GM21786 (cell line): ENCODE data around the gene BBS10.
"Not testable (repeated sequence)": the region's sequence is repeated elsewhere in the genome, so short reads cannot be mapped to it uniquely, and the experiment has no call there.

Experiments
- ATAC-seq: cut with Tn5 transposase; IDR thresholded peaks from one replicate; pipeline ENCODE4 v1.9.1; 2021; ENCODE audit not compliant: unreplicated experiment

BBS10 gene

DNA sequence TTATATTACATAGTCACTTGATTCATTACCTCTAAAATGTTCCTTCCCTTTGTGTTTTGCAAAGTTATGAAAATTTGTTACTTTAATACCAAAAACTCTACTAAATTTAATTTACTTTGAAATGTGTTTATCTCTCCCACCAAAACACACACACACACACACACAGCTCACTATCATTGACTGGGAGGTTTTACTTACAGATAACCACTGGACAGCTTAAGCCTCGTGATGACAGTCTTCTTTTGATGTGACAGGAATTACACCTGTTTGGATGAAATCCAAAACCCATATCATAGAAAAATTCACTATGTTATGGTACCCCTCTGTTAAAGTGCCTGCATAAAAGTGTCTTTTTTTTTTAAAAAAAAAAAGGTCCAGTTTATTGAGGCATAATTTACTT, 15.6 kb downstream of the BBS10 start:
- ATAC-seq: no peak

DNA sequence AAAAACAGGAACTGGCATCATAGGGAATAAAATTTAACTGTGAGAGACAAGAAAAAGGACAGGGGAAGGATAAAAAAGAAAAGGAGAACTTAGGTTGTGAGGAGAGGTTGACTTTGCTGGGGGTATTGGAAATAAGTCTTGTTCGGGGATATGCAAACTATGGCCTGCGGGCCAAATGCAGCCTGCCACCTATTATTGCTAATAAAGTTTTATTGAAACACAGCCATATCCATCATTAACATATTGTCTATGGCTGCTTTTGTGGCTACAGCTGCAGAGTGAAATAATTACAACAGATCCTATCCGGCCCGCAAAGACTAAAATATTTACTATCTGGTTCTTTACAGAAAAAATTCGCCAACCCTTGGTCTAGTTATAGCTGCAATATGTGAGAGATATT, 18.6 kb downstream of the BBS10 start:
- ATAC-seq: no peak

DNA sequence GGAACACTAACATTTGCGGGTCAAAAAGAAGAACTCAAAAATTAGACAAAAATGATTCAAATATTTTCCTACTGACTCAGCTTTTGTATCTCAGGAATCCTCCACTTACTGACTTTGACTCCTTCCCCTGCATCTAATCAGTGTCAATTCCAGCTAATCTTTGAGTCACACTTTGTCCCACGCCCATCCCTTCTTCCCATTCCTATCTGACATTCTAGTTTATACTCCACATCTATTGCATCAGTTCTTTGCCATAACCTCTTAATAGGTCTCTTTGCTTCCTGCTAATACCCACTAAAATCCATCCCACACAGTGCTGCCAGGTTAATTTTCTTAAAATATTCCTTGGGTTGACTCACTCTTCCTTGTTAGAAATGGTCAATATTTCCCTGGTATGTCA, 19.1 kb downstream of the BBS10 start:
- ATAC-seq: no peak

DNA sequence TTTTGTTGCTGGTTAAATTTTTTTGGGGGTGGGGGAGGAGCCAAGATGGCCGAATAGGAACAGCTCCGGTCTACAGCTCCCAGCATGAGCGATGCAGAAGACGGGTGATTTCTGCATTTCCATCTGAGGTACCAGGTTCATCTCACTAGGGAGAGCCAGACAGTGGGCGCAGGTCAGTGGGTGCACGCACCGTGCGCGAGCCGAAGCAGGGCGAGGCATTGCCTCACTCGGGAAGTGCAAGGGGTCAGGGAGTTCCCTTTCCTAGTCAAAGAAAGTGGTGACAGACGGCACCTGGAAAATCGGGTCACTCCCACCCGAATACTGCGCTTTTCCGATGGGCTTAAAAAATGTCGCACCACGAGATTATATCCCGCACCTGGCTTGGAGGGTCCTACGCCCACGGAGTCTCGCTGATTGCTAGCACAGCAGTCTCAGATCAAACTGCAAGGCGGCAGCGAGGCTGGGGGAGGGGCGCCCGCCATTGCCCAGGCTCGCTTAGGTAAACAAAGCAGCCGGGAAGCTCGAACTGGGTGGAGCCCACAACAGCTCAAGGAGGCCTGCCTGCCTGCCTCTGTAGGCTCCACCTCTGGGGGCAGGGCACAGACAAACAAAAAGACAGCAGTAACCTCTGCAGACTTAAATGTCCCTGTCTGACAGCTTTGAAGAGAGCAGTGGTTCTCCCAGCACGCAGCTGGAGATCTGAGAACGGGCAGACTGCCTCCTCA, 28.5 kb downstream of the BBS10 start:
- ATAC-seq: not testable (repeated sequence)

DNA sequence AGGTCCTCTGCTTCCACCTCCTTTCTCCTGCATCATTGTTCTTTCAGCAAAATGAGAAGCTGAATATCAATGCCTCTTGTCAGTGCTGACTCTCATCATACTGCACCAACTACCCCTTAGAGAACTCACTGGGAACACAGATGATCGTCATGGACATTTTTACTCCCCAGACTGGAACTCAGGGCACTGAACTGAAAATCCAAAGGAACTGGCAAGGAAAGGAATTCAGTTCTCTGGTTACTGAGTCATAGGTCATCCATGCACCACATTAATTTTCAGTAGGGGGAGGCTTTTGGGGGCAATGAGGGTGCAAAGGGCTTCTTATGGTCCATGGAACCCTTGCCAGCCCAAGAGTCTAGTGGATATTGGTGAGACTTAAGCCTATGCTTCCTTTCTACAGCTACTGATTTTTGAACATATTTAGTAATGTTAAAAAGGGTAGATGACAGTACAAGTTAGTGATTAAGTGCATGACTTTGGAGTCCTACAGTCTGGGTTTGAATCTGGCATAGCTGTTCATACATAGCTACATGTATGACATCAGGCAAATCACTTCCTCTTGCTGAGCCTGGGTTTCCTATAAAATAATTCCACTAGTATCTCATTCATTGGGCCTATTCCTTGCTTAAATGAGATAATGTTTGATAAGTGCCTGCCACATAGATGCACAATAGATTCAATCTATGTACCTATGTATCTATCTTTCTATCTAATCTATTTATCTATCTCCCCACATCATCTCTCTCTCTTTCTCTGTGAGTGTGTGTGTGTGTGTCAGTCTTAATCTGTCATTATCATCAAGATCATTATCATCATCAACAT, 29.2 kb downstream of the BBS10 start:
- ATAC-seq: no peak

DNA sequence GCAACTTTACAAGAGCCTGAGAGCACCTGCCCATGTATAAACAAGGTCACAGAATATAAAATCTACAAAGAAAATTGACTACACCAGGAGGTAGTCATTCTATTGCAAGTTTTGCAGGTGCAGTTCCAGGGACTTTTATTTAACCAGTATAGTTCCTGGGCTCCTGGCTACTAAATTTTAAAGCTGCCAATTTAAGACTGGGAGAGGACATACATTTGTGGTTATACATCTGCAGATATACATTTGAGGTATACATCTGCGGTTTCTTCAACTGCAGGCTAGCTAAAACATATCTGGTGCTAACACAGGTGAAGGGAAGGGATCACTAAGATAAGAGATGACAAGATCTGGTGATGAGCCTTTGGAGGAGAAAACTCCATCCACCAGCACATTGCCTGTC, 30.2 kb downstream of the BBS10 start:
- no peak for ATAC-seq

DNA sequence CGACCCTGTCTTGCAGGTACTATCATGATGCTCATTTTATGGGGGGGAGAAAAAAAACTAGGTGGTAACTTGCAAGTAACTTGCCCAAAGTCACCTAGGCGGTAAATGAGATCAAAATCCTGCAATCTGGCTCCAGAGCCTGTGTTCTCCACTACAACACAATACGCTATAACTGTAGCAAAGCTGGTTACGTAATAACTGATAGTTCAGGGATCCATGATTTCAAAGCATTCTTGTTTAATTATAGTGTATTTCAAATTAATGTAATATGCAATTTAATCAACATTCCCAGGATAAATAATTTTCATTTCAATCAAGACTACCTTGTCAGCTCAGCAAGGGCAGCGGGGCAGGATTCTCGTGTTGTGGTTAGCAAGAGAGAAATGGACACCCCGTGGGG, 31.7 kb downstream of the BBS10 start:
- ATAC-seq: no peak

DNA sequence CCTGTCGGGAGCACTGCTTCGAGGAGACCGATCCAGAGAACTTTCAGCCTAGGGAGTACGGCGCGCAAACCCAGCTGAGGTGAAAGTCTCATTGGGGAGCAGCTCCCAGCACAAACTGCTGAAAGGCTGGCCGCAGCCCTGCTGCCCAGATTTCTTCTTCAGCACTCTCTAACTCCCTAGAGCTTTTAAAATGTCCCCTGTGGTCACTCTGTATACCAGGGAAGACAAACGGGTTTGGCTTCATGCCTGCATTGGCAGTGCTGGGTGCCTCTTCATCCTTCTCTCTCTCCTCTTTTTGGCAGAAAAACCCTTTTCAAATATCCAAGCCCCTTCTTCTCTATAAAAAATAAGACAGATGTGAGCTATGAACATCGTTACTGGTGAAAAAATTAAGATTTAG, 34.9 kb downstream of the BBS10 start:
- no peak for ATAC-seq

DNA sequence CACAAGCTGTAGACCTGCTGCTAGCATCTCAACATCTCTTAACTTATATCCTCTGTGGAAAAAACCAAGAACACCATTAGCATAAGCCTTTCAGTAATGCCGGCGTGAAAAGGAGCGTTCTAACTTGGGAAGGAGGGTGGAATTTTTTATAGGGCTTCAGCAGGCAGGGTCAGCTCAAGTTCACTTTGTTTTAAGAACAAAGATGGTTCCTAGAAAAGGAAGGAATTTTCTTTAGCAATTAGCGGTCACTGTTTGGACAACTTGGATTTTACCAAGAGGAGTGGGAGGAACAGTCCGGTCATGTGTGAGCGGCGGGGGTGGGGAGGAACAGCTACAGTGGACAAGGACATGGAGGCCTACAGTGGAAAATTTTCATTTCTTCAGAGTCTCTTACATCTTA, 35.9 kb downstream of the BBS10 start:
- no peak for ATAC-seq

DNA sequence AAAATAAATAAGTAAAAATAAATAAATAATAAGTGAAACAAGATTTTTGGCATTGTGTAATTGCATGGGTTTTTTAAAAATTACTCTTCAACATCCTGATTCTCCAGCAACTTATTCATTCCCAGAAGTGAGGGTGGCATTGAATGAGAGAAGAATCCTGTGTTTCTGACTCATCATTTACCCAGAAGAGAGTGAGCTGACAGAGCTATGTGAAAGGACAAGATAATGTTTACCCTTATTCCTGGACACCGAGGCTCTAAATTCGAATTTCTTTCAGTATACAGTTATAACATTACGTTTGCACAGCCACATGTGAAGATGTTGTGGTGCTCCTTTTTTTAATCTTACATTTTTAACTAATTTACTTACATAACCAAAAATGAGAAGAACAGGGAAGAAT, 36.4 kb downstream of the BBS10 start:
- ATAC-seq: no peak

DNA sequence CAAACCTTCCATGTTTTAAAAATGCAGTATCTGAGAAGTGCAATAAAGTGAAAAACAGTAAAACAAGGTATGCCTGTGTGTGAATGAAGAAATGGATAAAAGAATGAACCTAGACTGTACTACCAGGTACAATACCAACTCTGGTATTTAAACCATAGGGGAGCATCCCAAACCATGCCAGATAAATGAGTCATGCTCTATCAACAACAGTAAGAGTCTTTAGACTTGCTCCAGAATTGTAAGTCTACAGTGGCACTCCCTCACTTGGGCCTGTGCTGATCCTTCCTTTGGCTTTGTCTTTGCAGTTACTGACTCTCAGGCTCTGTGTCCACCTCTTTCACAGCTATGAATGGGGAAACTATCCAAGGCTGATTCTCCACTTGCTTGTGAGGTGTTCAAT, 38.1 kb downstream of the BBS10 start:
- ATAC-seq: no peak

DNA sequence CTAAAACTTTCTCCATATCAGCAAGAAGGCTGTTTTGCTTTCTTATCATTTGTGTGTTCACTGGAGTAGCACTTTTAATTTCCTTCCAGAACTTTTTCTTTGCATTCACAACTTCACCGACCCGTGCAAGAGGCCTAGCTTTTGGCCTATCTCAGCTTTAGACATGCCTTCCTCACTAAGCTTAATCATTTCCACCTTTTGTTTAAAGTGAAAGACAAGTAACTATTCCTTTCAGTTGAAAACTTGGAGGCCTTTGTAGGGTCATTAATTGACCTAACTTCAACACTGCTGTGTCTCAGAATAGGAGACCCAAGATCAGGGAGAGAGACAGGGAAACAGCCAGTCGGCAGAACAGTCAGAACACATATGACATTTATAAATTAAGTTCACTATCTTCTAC, 39.3 kb downstream of the BBS10 start:
- no peak for ATAC-seq

DNA sequence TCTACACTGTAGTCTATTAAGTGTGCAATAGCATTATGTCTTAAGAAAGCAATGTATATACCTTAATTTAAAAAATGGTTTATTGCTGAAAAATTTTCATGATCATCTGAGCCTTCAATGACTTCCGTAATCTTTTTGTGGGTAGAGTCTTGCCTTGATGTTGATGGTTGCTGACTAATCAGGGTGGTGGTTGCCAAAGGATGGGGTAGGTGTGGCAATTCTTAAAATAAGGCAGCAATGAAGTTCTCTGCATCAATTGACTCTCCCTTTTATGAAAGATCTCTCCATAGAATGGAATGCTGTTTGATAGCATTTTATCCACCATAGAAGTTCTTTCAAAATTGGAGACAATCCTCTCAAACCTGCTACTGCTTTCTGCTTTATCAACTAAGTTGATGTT, 41.1 kb downstream of the BBS10 start:
- no peak for ATAC-seq

DNA sequence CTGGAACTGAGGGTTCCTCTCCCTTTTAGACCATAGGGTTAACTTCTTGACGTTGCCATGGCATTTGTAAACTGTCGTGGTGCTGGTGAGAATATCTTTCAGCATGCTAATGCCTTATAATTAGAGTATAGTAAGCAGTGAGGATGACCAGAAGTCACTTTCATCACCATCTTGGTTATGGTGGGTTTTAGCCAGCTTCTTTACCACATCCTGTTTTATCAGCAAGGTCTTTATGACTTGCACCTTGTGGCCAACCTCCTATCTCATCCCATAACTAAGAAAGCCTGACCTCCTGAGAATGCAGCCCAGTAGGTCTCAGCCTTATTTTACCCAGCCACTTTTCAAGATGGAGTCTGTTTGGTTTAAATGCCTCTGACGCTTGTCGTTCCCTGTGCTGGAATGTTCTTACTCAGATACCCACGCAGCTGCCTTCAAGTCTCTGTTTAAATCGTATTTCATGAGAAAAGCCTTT, 44.2 kb downstream of the BBS10 start:
- no peak for ATAC-seq

DNA sequence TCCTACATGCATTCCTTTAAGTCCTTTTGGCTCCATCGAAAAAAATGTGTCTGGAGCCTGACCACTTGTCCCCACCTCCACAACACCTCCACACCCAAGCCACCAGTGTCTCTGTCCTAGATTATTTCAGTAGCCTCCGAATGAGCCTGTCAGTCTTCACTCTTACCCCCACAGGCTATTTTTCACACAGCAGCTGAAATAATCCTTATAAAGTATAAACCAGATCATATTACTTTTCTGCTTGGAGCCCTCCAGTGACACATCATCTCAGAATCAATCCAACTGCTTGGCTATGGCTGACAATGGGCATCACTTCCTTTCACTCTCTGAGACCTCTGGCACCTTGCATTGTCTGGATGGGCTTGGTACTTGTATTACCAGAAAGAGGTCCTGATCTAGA, 44.9 kb downstream of the BBS10 start:
- no peak for ATAC-seq

DNA sequence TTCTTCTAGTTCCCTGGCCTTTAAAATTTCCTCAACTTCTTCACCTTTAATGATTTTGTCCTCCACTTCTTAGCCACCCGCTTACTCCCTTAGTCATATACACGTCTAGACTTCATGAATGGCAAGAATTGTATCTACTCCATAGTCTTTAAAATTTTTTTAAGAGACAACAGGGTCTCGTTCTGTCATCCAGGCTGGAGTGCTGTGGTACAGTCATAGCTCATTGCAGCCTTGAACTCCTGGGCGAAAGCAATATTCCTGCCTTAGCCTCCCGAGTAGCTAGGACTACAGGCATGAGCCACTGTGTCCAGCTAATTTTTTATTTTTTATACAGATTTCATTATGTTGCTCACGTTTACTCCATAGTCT, 47.9 kb downstream of the BBS10 start:
- ATAC-seq: no peak

DNA sequence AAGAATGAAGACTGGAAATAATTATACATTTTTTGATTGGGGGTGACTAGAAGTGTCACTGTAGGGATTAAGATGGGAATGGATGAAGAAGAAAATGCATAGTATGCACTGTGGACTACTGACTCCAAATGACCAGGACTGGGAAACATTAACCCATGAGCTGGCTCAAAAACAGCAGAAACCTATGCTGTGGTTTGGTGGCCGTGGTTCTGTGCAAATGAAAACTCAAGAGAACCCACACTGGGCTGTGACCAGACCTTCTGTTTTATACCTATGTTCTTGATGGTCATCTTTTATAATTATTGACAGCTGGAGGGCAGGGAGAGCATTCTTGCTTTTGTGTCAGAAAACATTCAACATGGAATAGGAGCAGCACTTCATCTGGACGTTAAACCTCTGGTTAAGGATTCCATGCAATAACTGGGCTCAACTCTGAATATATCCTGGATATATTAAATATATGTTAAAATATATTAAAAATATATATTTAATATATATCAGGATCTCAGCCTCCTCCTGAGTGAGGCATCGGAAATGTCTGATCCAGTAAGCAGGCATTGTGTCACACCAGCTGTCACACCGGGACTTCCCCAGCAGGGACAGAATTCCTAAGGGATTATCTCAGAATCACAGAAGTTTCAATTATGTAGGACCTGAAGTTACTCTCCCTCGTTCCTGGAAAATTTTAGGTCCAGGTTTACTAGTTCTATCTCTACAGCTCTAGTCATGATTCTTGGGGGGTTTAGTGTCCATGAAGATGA, 48.5 kb downstream of the BBS10 start:
- no peak for ATAC-seq
